AG10803 (cell line): Measurements from ENCODE around the gene USP48.

Experiments used
- DNase-seq: peaks from one replicate; pipeline ENCODE4 v3.0.0; 2010; ENCODE audit warnings: low read depth
- H3K4me3 ChIP-seq: 2 replicates; pipeline ENCODE4 v1.5.1; 2011; ENCODE audit warnings: mild to moderate bottlenecking, low read length, control low read depth
- TF ChIP-seq, protein P1 (sequence below): conservative IDR thresholded peaks from 2 replicates; pipeline ENCODE4 v1.5.1; 2011; ENCODE audit warnings: mild to moderate bottlenecking, low read length, control low read depth, inconsistent platforms

The USP48 gene

DNA sequence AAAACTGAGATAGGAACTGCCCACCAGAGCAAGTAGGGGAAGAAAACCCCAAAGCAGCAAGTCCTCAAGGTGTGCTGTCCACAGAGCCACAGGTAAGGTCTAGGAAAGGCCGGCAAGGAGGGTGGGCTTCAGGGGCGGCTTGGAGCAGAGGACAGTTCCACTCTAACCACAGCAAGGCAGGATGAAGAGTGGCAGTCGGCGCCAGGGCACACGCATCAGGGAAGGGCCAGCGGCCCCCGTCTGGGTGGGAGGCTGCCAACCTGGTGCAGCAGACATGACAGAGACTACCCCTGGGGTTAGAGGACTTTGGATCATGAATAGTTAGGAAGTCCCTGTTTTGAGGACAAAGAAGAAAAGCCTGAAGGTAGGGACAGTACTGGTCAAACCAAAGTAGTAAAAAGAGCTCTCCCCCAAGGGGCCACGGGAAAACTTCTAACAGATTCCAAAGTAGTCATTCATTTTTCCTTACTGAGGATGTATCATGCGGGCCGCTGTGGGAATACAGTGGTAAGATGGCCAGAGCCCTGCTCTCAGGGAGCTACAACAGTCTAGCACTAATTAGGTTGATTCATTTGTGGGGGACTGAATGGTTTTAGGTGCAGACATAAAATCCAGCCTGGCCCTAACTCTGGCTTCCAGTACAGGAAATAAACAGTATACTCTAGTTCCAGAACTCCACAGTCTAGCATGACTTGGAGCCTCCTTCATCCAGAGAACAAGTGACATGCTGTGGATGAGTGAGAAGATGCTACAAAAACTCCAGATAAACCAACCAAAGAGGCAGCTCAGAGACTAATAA, 110.3 kb downstream of the USP48 start:
- TF ChIP-seq, protein P1, sequence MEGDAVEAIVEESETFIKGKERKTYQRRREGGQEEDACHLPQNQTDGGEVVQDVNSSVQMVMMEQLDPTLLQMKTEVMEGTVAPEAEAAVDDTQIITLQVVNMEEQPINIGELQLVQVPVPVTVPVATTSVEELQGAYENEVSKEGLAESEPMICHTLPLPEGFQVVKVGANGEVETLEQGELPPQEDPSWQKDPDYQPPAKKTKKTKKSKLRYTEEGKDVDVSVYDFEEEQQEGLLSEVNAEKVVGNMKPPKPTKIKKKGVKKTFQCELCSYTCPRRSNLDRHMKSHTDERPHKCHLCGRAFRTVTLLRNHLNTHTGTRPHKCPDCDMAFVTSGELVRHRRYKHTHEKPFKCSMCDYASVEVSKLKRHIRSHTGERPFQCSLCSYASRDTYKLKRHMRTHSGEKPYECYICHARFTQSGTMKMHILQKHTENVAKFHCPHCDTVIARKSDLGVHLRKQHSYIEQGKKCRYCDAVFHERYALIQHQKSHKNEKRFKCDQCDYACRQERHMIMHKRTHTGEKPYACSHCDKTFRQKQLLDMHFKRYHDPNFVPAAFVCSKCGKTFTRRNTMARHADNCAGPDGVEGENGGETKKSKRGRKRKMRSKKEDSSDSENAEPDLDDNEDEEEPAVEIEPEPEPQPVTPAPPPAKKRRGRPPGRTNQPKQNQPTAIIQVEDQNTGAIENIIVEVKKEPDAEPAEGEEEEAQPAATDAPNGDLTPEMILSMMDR, result no peak
- DNase-seq, result peak; percentile 69
- H3K4me3 ChIP-seq, result no peak overlapping the region

DNA sequence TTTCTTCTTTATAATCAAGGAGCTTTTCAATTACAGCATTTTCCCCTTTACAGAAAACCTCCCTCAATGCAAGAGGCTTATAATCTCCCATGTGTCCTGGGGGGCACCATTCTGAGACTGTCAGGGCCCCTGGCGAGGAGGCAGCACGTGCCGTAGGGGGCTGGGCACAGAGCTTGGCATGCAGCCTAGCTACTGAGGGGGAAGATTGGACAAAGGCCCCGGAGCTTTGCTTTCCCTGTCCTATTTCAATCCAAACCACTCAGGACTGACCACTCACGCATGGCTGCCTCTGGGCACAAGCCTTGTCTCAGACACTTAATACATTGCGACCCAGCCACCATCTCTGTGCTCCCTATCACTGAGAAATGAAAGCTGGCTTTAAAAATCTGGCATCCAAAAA, 111.0 kb downstream of the USP48 start:
- TF ChIP-seq, protein P1, result no peak
- H3K4me3 ChIP-seq, result no peak overlapping the region
- DNase-seq, result no peak

DNA sequence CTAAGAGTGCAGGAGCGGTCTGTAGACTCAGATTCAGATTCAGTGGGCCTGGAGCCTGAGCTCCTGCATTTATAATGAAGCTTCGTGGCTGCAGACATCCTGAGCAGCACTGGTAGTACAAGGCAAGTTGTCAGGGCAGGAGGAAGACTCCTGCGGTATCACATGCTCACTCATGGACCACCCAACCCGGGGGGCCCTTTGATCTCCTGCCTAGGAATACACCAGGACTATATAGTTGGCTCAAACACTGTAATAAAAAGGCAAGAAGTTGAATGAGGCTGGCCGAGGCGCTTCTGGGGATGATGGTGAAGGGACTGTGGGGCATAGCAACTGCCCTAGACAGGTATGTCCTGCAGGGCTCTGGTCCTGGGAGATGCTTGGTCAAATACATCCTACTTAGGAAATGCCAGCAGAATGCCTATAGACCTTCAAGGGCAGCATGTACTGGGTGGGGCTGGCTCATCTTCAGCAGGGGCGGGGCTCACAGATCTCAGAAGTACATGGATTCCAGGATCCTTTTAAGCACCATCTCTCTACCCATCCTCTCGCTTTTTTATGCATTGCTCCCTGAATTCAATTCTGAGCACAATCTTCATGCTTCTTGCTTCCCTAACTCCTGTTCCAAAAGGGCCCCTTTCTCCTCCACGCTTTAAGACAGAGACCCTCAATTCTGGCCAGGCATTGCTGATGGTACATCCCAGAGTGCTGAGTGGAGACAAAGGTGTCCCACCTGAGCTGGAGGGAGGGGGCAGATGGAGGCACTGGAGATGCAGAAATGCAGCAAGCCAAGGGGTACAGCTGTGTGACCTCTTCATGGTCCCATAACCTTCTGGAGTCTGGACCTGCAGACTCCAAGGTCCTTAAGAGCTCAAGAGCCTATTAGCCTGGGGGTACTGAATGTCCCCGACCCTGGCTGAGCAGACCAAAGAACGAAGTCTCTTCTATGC, 111.7 kb downstream of the USP48 start:
- H3K4me3 ChIP-seq, result no peak overlapping the region
- TF ChIP-seq, protein P1, result no peak
- DNase-seq, result no peak

DNA sequence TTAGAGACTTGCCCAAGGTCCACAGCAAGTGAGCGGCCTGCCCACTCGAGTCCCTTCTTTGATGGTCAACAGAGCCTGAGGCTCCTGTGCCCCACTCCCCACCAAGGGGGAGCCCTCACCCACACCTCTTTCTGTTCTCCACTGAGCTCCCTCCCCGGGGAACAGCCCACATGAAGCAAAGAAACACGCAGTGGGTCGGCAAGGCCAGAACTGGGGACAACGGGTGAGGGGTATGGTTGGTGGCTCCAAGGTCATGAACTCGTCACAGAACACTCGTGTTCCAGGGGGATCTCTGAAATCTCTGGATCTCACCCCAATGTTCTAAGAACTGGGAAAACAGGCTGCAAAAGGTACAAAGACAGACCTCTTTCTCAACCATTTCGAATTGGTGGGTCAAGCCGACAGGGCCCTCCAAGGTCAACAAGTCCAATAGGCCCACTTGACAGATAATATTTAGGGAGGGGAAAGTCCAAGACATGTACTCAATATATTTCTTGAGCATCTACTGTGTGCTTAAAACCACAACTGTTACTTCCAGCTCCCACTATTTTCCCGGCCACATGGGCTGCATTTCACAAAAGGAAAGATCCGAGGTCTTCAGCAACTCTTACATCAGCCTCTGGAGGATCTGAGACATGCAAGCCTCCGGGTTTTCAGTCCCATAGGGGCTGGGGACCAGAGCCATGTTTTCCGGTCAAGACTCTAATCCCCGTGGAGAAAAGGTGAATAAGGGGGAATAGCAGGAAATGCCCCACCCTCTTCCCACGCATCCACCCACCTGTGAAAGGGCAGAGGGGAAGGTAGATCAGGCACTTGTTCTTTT, 112.7 kb downstream of the USP48 start:
- DNase-seq, result peak; percentile 54
- TF ChIP-seq, protein P1, result no peak
- no peak overlapping the region for H3K4me3 ChIP-seq

DNA sequence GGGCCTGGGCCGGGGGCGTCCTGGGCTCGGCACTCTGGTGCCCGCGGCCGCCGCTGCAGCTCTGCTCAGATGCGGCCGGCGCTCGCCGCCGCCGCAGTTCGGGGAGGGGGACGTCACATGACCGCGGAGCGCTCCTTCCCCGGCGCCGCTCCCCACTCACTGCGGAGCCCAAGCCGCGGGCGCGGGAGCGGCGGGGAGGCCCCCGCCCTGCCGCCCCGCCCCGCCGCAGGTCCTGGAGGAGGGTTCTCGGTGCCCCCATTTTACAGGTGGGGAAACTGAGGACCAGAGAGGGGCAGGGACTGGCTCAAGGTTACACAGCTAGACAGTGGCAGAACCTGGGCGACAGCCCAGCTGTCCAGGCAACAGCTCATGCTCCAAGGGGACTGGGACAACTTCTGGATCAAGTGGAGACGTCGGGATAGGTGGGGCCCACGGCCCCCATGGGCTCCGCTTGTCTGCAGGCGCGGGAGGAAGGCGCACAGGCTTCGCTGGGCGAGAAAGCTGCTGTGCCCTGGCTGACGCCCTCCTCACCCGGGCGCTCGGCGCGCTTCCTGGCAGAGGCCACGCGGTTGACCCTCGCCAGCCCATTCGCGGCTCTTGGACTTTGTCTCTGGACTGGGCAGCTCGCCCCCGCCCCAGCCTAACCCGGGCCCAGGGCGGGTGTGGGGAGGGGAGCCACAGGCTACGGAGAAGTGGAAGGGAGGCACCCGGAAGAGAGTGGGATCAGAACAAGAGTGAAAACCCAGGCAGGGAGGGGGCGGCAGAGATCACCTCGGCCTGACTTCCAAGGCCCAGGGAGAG, 113.5 kb downstream of the USP48 start, which contains the start of gene RAP1GAP:
Gene RAP1GAP (minus strand): TSS at position 100 of the 801 bp plus-strand sequence. CDS start 49,325 bp downstream, outside the sequence.
- TF ChIP-seq, protein P1, result no peak; the same call in 1 of the 2 replicates
- no peak for DNase-seq
- peak within 1 kb of the TSS; percentile 32 for H3K4me3 ChIP-seq

DNA sequence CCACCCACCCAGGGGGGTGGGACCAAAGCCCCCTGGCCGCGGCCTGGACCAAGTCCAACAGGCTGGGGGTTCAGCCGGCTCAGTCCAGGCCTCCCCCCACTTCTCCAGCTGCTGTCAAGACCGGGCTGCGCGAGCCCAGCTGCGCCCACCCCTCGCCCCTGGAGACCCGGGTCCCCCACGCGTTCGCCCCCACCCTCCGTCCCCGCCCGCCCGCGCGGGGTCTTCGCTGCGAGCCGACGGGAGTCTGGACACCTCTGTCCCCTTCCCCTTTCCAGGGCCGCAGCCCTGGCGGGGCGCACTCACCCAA, 114.0 kb downstream of the USP48 start:
- no peak overlapping the region; the same call in 1 of the 2 replicates for H3K4me3 ChIP-seq
- TF ChIP-seq, protein P1, result no peak
- DNase-seq, result no peak
